HepG2 (cell line): ENCODE measurements around the gene MT1A. TPM values are rescaled to one million over a fixed set of nuclear protein-coding genes. Genes with fewer than 3 reads are reported as not detected.

Source experiments
- ATM ChIP-seq: fragments of 450-650 bp; IDR thresholded peaks from 2 replicates; pipeline ENCODE4 v1.7.1; 2017; ENCODE audit warnings: mild to moderate bottlenecking, borderline replicate concordance
- ELF1 ChIP-seq: sonication (generic); formaldehyde crosslinking; IDR thresholded peaks from 2 replicates; pipeline ENCODE4 v1.4.0; 2020; ENCODE audit warnings: missing genetic modification reagents
- EP300 ChIP-seq, 3 experiments: sonication (generic) in 1 of 3; formaldehyde crosslinking in 1 of 3; IDR thresholded peaks; 2 replicates each; pipeline versions ENCODE4 v1.5.1 to v1.6.1; 2011 to 2020; ENCODE audit warnings: low read depth in 2 of 3, low read length in 2 of 3, borderline replicate concordance in 1 of 3, improper control_type of control experiment in 1 of 3, mild to moderate bottlenecking in 1 of 3, missing genetic modification reagents in 1 of 3, moderate library complexity in 1 of 3
- FIP1L1 ChIP-seq: fragments of 200-400 bp; formaldehyde crosslinking; IDR thresholded peaks from 2 replicates; pipeline ENCODE4 v1.6.1; 2018; ENCODE audit warnings: low read depth, mild to moderate bottlenecking, low read length, moderate library complexity, borderline replicate concordance; ENCODE audit not compliant: insufficient read depth
- FOXC1 ChIP-seq: sonication (generic); formaldehyde crosslinking; IDR thresholded peaks from 2 replicates; pipeline ENCODE4 v1.8.0; 2022; ENCODE audit warnings: mild to moderate bottlenecking, missing genetic modification reagents, borderline replicate concordance
- JUND ChIP-seq: sonication (generic); formaldehyde crosslinking; IDR thresholded peaks from 2 replicates; pipeline ENCODE4 v1.8.0; 2022; ENCODE audit warnings: mild to moderate bottlenecking, missing genetic modification reagents
- MIXL1 ChIP-seq: IDR thresholded peaks from 2 replicates; pipeline ENCODE4 v1.6.1; 2016
- NAIF1 ChIP-seq: sonication (generic); formaldehyde crosslinking; IDR thresholded peaks from 2 replicates; pipeline ENCODE4 v1.5.0; 2020; ENCODE audit warnings: mild to moderate bottlenecking, missing genetic modification reagents, borderline replicate concordance
- PCBP2 ChIP-seq: fragments of 200-400 bp; formaldehyde crosslinking; optimal IDR thresholded peaks from 2 replicates; pipeline ENCODE3; 2018; ENCODE audit warnings: low read length, low read depth; ENCODE audit not compliant: poor library complexity, severe bottlenecking
- PHF20 ChIP-seq: sonication (generic); formaldehyde crosslinking; IDR thresholded peaks from 2 replicates; pipeline ENCODE4 v1.5.0; 2020; ENCODE audit warnings: mild to moderate bottlenecking, missing genetic modification reagents
- RARA ChIP-seq: IDR thresholded peaks from 2 replicates; pipeline ENCODE4 v1.6.1; 2016; ENCODE audit warnings: missing genetic modification reagents, missing compliant biosample characterization
- RXRB ChIP-seq: IDR thresholded peaks from 2 replicates; pipeline ENCODE4 v1.6.1; 2016; ENCODE audit warnings: borderline replicate concordance, missing genetic modification reagents, missing compliant biosample characterization
- SMARCC2 ChIP-seq: fragments of 450-650 bp; IDR thresholded peaks from 2 replicates; pipeline ENCODE4 v1.6.1; 2017; ENCODE audit warnings: antibody characterized with exemption, mild to moderate bottlenecking
- SP5 ChIP-seq: IDR thresholded peaks from 2 replicates; pipeline ENCODE4 v1.6.1; 2016; ENCODE audit warnings: low read depth, borderline replicate concordance
- TAF15 ChIP-seq: fragments of 200-400 bp; formaldehyde crosslinking; IDR thresholded peaks from one replicate; pipeline ENCODE4 v1.6.1; 2018; ENCODE audit warnings: mild to moderate bottlenecking, low read depth, low read length; ENCODE audit not compliant: poor library complexity, severe bottlenecking
- ZC3H13 ChIP-seq: sonication (generic); formaldehyde crosslinking; IDR thresholded peaks from 2 replicates; pipeline ENCODE4 v1.8.1; 2023; ENCODE audit warnings: mild to moderate bottlenecking, missing genetic modification reagents, moderate library complexity
- ZFAT ChIP-seq: sonication (generic); formaldehyde crosslinking; conservative IDR thresholded peaks from 2 replicates; pipeline ENCODE4 v1.8.1; 2023; ENCODE audit warnings: missing genetic modification reagents, inconsistent platforms
- ZFYVE20 ChIP-seq: sonication (generic); formaldehyde crosslinking; IDR thresholded peaks from 2 replicates; pipeline ENCODE4 v1.8.0; 2023; ENCODE audit warnings: low read depth, mild to moderate bottlenecking, moderate library complexity, missing genetic modification reagents, borderline replicate concordance
- ZNF256 ChIP-seq: sonication (generic); formaldehyde crosslinking; conservative IDR thresholded peaks from 2 replicates; pipeline ENCODE4 v1.4.0; 2020; ENCODE audit warnings: missing genetic modification reagents
- ZNF441 ChIP-seq: sonication (generic); formaldehyde crosslinking; IDR thresholded peaks from 2 replicates; pipeline ENCODE4 v1.7.0; 2021; ENCODE audit warnings: missing genetic modification reagents, borderline replicate concordance
- ZNF616 ChIP-seq: sonication (generic); formaldehyde crosslinking; IDR thresholded peaks from 2 replicates; pipeline ENCODE4 v1.5.0; 2020; ENCODE audit warnings: low read depth, mild to moderate bottlenecking, missing genetic modification reagents
- ZNF766 ChIP-seq: sonication (generic); formaldehyde crosslinking; IDR thresholded peaks from 2 replicates; pipeline ENCODE4 v1.5.0; 2020; ENCODE audit warnings: missing genetic modification reagents, borderline replicate concordance
- ZNF781 ChIP-seq: sonication (generic); formaldehyde crosslinking; IDR thresholded peaks from 2 replicates; pipeline ENCODE4 v1.5.1; 2020; ENCODE audit warnings: borderline replicate concordance, mild to moderate bottlenecking, missing genetic modification reagents; ENCODE audit errors: not compliant biosample characterization
- ZNF792 ChIP-seq: IDR thresholded peaks from 2 replicates; pipeline ENCODE4 v1.6.1; 2016
- polyA plus RNA-seq, 8 experiments: library from polyadenylated mRNA; depleted of rRNA in 3 of 8; stranded (reverse) in 7 of 8; unstranded in 1 of 8; fragments of >200 nt; fragmentation: Illumina TruSeq in 4 of 8; extraction: Trizol in 4 of 8; gene quantifications; 2 replicates each; pipeline versions ENCODE4 v1.2.1 to v1.2.3, GENCODE V29; 2011 to 2016; ENCODE audit warnings: low read depth in 4 of 8, missing spikeins in 1 of 8, mixed read lengths in 1 of 8; ENCODE audit not compliant: insufficient read depth in 1 of 8
- total RNA-seq, 5 experiments: library from RNA; depleted of rRNA; stranded (reverse); fragments of >200 nt; fragmentation: Illumina TruSeq; extraction: Trizol; gene quantifications; 2 replicates each; pipeline ENCODE4 v1.2.3, GENCODE V29; 2016; ENCODE audit warnings: low read depth in 1 of 5
- TF ChIP-seq, protein P1 (sequence below): sonication (generic); formaldehyde crosslinking; IDR thresholded peaks from 2 replicates; pipeline ENCODE4 v1.4.0; 2020; ENCODE audit warnings: missing genetic modification reagents
- TF ChIP-seq, protein P2 (sequence below): sonication (generic); formaldehyde crosslinking; IDR thresholded peaks from 2 replicates; pipeline ENCODE4 v1.4.0; 2020; ENCODE audit warnings: missing genetic modification reagents
- TF ChIP-seq, protein P3 (sequence below): sonication (generic); formaldehyde crosslinking; IDR thresholded peaks from 2 replicates; pipeline ENCODE4 v1.5.0; 2020; ENCODE audit warnings: mild to moderate bottlenecking, low read depth, missing genetic modification reagents, borderline replicate concordance

The MT1A gene
- total and polyA plus RNA-seq, 2 of the 13 experiments (the other 11 are each of a cell fraction or from before 2014, with no cell fraction given): 8.3 to 10.4 TPM

DNA sequence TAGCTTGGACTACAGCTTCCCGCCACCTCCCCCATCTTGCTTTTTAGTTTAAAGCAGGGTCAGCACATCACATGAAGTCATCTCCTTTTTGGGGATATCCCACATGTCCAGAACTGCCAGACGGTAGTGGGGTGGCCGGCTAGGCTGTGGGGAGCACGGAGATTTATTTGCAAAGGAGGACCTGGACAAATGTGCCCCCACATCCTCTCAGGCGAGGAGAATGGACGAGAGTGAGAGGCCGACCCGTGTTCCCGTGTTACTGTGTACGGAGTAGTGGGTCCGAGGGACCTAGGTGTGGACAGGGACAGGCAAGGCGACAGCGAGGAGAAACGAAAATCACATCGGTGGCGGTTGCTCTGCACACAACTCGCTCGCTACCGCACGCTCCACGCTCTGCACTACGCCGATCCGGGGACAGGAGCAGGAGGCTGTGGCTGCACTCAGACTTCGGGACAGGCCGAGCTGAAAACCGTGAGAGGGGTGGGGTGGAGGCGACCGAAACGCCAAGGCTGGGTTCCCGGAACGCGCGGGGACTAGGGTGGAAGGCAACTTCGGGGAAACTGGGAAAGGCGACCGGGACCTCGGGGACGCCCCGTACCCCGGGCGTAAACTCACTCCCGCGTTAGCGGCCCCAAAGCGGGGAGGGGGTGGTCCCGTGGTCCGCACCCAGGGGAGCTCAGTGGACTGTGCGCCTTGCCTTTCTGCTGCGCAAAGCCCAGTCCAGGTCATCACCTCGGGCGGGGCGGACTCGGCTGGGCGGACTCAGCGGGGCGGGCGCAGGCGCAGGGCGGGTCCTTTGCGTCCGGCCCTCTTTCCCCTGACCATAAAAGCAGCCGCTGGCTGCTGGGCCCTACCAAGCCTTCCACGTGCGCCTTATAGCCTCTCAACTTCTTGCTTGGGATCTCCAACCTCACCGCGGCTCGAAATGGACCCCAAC lies at the start of gene MT1A (continued):
- TF ChIP-seq, protein P1, sequence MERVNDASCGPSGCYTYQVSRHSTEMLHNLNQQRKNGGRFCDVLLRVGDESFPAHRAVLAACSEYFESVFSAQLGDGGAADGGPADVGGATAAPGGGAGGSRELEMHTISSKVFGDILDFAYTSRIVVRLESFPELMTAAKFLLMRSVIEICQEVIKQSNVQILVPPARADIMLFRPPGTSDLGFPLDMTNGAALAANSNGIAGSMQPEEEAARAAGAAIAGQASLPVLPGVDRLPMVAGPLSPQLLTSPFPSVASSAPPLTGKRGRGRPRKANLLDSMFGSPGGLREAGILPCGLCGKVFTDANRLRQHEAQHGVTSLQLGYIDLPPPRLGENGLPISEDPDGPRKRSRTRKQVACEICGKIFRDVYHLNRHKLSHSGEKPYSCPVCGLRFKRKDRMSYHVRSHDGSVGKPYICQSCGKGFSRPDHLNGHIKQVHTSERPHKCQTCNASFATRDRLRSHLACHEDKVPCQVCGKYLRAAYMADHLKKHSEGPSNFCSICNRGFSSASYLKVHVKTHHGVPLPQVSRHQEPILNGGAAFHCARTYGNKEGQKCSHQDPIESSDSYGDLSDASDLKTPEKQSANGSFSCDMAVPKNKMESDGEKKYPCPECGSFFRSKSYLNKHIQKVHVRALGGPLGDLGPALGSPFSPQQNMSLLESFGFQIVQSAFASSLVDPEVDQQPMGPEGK: peak; percentile 53
- TF ChIP-seq SP5 (CRISPR knock-in tag) (peak; percentile 65; the same call in 1 of the 2 replicates), ZNF766 (CRISPR knock-in tag) (peak; percentile 26; the same call in 1 of the 2 replicates), FIP1L1 (no peak), JUND (CRISPR knock-in tag) (no peak), ZNF792 (CRISPR knock-in tag) (no peak), ELF1 (CRISPR knock-in tag) (no peak), RXRB (CRISPR knock-in tag) (peak; percentile 31; the same call in 1 of the 2 replicates), ZNF781 (CRISPR knock-in tag) (no peak), PCBP2 (no peak), TAF15 (no peak), ZNF441 (CRISPR knock-in tag) (peak; percentile 31; the same call in 1 of the 2 replicates), RARA (CRISPR knock-in tag) (peak; percentile 34; the same call in 1 of the 2 replicates), EP300 (IDR thresholded peaks at IDR 0.05; ENCODE audit: low read depth in 2 of 2, low read length in 2 of 2) (no peak), EP300 (CRISPR knock-in tag; IDR thresholded peaks at IDR 0.05; ENCODE audit: borderline replicate concordance) (no peak), SMARCC2 (no peak), ZNF616 (CRISPR knock-in tag) (no peak), FOXC1 (CRISPR knock-in tag) (no peak), NAIF1 (CRISPR knock-in tag) (no peak), ZC3H13 (CRISPR knock-in tag) (no peak), MIXL1 (no peak), ZFAT (CRISPR knock-in tag) (no peak), ZFYVE20 (no peak), ZNF256 (CRISPR knock-in tag) (no peak), ATM (no peak), PHF20 (CRISPR knock-in tag) (no peak)
- TF ChIP-seq, protein P2, sequence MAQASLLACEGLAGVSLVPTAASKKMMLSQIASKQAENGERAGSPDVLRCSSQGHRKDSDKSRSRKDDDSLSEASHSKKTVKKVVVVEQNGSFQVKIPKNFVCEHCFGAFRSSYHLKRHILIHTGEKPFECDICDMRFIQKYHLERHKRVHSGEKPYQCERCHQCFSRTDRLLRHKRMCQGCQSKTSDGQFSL (CRISPR knock-in tag): no peak
- TF ChIP-seq, protein P3, sequence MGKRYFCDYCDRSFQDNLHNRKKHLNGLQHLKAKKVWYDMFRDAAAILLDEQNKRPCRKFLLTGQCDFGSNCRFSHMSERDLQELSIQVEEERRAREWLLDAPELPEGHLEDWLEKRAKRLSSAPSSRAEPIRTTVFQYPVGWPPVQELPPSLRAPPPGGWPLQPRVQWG (CRISPR knock-in tag): no peak
